ENCODE measurements around the gene UBAP1L. TPM values are rescaled to one million over a fixed set of nuclear protein-coding genes. Genes with fewer than 3 reads are reported as not detected.
A peak's percentile ranks its signal among the peaks of the same experiment; 100 is the strongest.

The UBAP1L gene
- total and polyA plus RNA-seq, 2 experiments from 2014 or later, result 1.8 to 2.5 TPM

- DNase-seq (ENCODE audit: low spot score), result no peak
- 96% methylated on average over 2 of the region's 2 CpGs for WGBS (ENCODE audit: low lambda C conversion rate, missing lambda C conversion rate)
- no peak overlapping the region for H2AFZ ChIP-seq
- no peaks in the 10 kb centered on the region for H3K9me3 ChIP-seq (ENCODE audit: low read depth)
- H4K20me1 ChIP-seq (ENCODE audit: insufficient read depth, poor library complexity, severe bottlenecking), result no peaks in the 10 kb centered on the region
- no peak overlapping the region for H3K4me3 ChIP-seq
- no peaks in the 10 kb centered on the region for H3K79me2 ChIP-seq
- H3K27ac ChIP-seq, result no peak overlapping the region
- no peaks in the 10 kb centered on the region for H3K9me2 ChIP-seq (replicated peaks; ENCODE audit: insufficient read depth)
- H3K4me1 ChIP-seq (ENCODE audit: insufficient read depth), result peaks cover 20% of the 10 kb centered on the region
- no peaks in the 10 kb centered on the region for H3K36me3 ChIP-seq (replicated peaks; ENCODE audit: insufficient read depth, low read depth)
- no peaks in the 10 kb centered on the region for H3K27me3 ChIP-seq
- H3K4me2 ChIP-seq, result no peak overlapping the region
- TF ChIP-seq, protein P1, sequence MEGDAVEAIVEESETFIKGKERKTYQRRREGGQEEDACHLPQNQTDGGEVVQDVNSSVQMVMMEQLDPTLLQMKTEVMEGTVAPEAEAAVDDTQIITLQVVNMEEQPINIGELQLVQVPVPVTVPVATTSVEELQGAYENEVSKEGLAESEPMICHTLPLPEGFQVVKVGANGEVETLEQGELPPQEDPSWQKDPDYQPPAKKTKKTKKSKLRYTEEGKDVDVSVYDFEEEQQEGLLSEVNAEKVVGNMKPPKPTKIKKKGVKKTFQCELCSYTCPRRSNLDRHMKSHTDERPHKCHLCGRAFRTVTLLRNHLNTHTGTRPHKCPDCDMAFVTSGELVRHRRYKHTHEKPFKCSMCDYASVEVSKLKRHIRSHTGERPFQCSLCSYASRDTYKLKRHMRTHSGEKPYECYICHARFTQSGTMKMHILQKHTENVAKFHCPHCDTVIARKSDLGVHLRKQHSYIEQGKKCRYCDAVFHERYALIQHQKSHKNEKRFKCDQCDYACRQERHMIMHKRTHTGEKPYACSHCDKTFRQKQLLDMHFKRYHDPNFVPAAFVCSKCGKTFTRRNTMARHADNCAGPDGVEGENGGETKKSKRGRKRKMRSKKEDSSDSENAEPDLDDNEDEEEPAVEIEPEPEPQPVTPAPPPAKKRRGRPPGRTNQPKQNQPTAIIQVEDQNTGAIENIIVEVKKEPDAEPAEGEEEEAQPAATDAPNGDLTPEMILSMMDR (IDR thresholded peaks at IDR 0.05; ENCODE audit: poor library complexity), result no peak
- TF ChIP-seq EZH2 (IDR thresholded peaks at IDR 0.05; ENCODE audit: borderline replicate concordance) (no peak), EZH2phosphoT487 (IDR thresholded peaks at IDR 0.05; ENCODE audit: low read depth, severe bottlenecking, unreplicated experiment) (no peak)
These were observed 62.0 kb downstream of the UBAP1L start for GRCh38 chr15:65052956-65053355.

DNA sequence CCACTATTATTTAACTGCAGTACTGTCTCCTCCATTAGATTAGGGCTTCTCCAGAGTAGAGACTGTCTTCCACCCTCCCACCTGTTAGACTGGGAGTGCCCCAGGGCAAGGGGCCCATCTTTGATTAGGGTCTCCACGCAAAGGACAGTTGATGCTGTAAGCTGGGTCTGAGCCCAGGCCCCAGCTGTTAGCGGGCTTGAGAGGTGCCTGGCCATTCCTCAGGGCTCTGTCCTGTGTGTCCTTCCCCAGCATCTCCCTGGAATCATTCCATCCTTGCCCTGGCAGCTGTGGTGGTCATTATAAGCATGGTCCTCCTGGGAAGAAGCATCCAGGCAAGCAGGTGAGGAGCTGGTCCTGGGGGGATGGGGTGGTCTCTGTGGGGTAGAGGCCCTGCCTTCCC is 63.7 kb downstream of the UBAP1L start:
- 82% methylated on average over 2 of the region's 2 CpGs for WGBS (ENCODE audit: low lambda C conversion rate, missing lambda C conversion rate)

GRCh38 chr15:65050270-65050669 is 64.7 kb downstream of the UBAP1L start:
- Histone ChIP-seq H3K79me2 (peaks cover 13% of the 10 kb centered on the region), H3K4me2 (no peak overlapping the region), H3K9me3 (ENCODE audit: low read depth) (no peaks in the 10 kb centered on the region), H3K36me3 (replicated peaks; ENCODE audit: insufficient read depth, low read depth) (no peaks in the 10 kb centered on the region), H3K9me2 (replicated peaks; ENCODE audit: insufficient read depth) (no peaks in the 10 kb centered on the region), H4K20me1 (ENCODE audit: insufficient read depth, poor library complexity, severe bottlenecking) (no peaks in the 10 kb centered on the region), H3K27me3 (no peaks in the 10 kb centered on the region), H3K27ac (no peak overlapping the region), H2AFZ (no peak overlapping the region), H3K4me3 (no peak overlapping the region), H3K4me1 (ENCODE audit: insufficient read depth) (peaks cover 10% of the 10 kb centered on the region)
- no peak for DNase-seq (ENCODE audit: low spot score)
- WGBS (ENCODE audit: low lambda C conversion rate, missing lambda C conversion rate), result 82% methylated on average over 4 of the region's 4 CpGs
- TF ChIP-seq EZH2phosphoT487 (IDR thresholded peaks at IDR 0.05; ENCODE audit: low read depth, severe bottlenecking, unreplicated experiment) (no peak), EZH2 (IDR thresholded peaks at IDR 0.05; ENCODE audit: borderline replicate concordance) (no peak)
- TF ChIP-seq, protein P1 (IDR thresholded peaks at IDR 0.05; ENCODE audit: poor library complexity), result no peak

More for the DNA sequence above, 63.7 kb downstream of the UBAP1L start:
- no peaks in the 10 kb centered on the region for H3K9me3 ChIP-seq (ENCODE audit: low read depth)
- no peak overlapping the region for H2AFZ ChIP-seq
- no peaks in the 10 kb centered on the region for H3K9me2 ChIP-seq (replicated peaks; ENCODE audit: insufficient read depth)
- no peak overlapping the region for H3K4me3 ChIP-seq
- no peaks in the 10 kb centered on the region for H4K20me1 ChIP-seq (ENCODE audit: insufficient read depth, poor library complexity, severe bottlenecking)
- no peak overlapping the region for H3K27ac ChIP-seq
- peaks cover 10% of the 10 kb centered on the region for H3K4me1 ChIP-seq (ENCODE audit: insufficient read depth)
- TF ChIP-seq EZH2 (IDR thresholded peaks at IDR 0.05; ENCODE audit: borderline replicate concordance) (no peak), EZH2phosphoT487 (IDR thresholded peaks at IDR 0.05; ENCODE audit: low read depth, severe bottlenecking, unreplicated experiment) (no peak)
- TF ChIP-seq, protein P1 (IDR thresholded peaks at IDR 0.05; ENCODE audit: poor library complexity), result no peak
- H3K4me2 ChIP-seq, result no peak overlapping the region
- no peaks in the 10 kb centered on the region for H3K36me3 ChIP-seq (replicated peaks; ENCODE audit: insufficient read depth, low read depth)
- H3K27me3 ChIP-seq, result no peaks in the 10 kb centered on the region
- no peak for DNase-seq (ENCODE audit: low spot score)
- peaks cover 13% of the 10 kb centered on the region for H3K79me2 ChIP-seq

DNA sequence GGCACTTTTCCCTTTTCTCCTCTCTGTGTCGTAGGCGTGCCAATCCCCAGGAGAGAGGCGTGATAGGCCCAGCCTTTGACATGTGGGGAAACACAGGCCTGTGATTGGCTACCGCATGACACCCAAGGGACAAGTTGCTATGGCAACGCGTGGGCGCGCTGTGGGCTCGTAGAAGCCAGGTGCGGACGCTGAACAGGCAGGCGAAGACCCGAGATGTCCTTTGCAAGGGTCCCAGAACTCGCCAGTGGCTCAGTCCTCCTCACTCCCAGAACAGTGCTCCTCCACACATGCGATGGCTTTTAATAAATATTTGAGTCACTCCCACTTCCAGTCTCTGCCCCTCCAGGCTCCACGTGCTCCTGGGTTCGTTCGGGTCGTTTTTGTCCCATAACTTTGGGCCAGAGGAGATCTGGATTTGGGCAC is 65.6 kb downstream of the UBAP1L start:
- H3K27ac ChIP-seq, result no peak overlapping the region

More for the DNA sequence above, 65.6 kb downstream of the UBAP1L start:
- peak overlapping the region; percentile 70 for H3K4me2 ChIP-seq
- peaks cover 6% of the 10 kb centered on the region for H3K4me1 ChIP-seq (ENCODE audit: insufficient read depth)
- peaks cover 13% of the 10 kb centered on the region for H3K79me2 ChIP-seq
- peak; percentile 92 for DNase-seq (ENCODE audit: low spot score)
- no peaks in the 10 kb centered on the region for H3K9me2 ChIP-seq (replicated peaks; ENCODE audit: insufficient read depth)
- no peaks in the 10 kb centered on the region for H3K27me3 ChIP-seq
- TF ChIP-seq EZH2 (IDR thresholded peaks at IDR 0.05; ENCODE audit: borderline replicate concordance) (no peak), EZH2phosphoT487 (IDR thresholded peaks at IDR 0.05; ENCODE audit: low read depth, severe bottlenecking, unreplicated experiment) (no peak)
- TF ChIP-seq, protein P1 (IDR thresholded peaks at IDR 0.05; ENCODE audit: poor library complexity), result no peak
- no peak overlapping the region for H2AFZ ChIP-seq
- H3K4me3 ChIP-seq, result no peak overlapping the region
- no peaks in the 10 kb centered on the region for H3K9me3 ChIP-seq (ENCODE audit: low read depth)
- WGBS (ENCODE audit: low lambda C conversion rate, missing lambda C conversion rate), result 14% methylated on average over 19 of the region's 19 CpGs
- no peaks in the 10 kb centered on the region for H3K36me3 ChIP-seq (replicated peaks; ENCODE audit: insufficient read depth, low read depth)
- H4K20me1 ChIP-seq (ENCODE audit: insufficient read depth, poor library complexity, severe bottlenecking), result no peaks in the 10 kb centered on the region

All from hepatocyte (in vitro differentiated cells).